ENCODE data around the gene CD63.

DNA sequence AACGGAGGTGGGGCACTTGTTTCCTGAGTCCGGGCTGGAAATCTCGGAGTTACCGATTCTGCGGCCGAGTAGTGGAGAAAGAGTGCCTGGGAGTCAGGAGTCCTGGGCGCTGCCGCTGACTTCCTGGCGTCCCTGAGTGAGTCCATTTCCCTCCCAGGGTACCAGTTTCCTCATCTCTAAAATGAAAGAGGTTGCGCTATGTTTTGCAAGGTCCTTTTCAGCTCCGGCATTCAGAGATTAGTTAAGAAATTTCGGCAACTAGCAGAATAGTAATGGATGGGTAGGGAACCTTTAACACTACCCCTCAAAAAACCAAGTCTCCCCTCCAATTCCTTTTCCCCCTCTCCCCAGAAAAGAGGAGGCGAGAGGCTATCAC lies 12.2 kb downstream of the CD63 start:
- TF ChIP-seq, protein P1, sequence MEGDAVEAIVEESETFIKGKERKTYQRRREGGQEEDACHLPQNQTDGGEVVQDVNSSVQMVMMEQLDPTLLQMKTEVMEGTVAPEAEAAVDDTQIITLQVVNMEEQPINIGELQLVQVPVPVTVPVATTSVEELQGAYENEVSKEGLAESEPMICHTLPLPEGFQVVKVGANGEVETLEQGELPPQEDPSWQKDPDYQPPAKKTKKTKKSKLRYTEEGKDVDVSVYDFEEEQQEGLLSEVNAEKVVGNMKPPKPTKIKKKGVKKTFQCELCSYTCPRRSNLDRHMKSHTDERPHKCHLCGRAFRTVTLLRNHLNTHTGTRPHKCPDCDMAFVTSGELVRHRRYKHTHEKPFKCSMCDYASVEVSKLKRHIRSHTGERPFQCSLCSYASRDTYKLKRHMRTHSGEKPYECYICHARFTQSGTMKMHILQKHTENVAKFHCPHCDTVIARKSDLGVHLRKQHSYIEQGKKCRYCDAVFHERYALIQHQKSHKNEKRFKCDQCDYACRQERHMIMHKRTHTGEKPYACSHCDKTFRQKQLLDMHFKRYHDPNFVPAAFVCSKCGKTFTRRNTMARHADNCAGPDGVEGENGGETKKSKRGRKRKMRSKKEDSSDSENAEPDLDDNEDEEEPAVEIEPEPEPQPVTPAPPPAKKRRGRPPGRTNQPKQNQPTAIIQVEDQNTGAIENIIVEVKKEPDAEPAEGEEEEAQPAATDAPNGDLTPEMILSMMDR (tag by site-specific recombination; IDR thresholded peaks at IDR 0.05): no peak
- no peak for TF ChIP-seq ZNF280D (tag by site-specific recombination; IDR thresholded peaks at IDR 0.05)
- no peak for TF ChIP-seq ZNF510 (tag by site-specific recombination; IDR thresholded peaks at IDR 0.05; ENCODE audit: insufficient replicate concordance)
- no peak for TF ChIP-seq ZNF548 (tag by site-specific recombination; IDR thresholded peaks at IDR 0.05)
